ENCODE measurements around the gene TNFAIP1. TPM values are rescaled to one million over a fixed set of nuclear protein-coding genes. Genes with fewer than 3 reads are reported as not detected.

TNFAIP1 gene
- total RNA-seq, 1 experiment from 2014 or later: 27.5 TPM

- Histone ChIP-seq H3K36me3 (ENCODE audit: low read depth, low read length) (no peaks in the 10 kb centered on the region; the same call in none of the 2 replicates), H3K27ac (ENCODE audit: low read length) (no peak overlapping the region), H3K9me3 (ENCODE audit: low read length) (no peaks in the 10 kb centered on the region), H3F3A (ENCODE audit: low read length, unreplicated experiment) (no peaks in the 10 kb centered on the region), H3K27me3 (ENCODE audit: low read length) (no peaks in the 10 kb centered on the region), H4K20me1 (ENCODE audit: low read length) (no peaks in the 10 kb centered on the region), H3K9ac (ENCODE audit: low read length) (no peak overlapping the region), H3K9me2 (replicated peaks; ENCODE audit: low read length) (no peaks in the 10 kb centered on the region), H3K4me1 (ENCODE audit: insufficient read depth, low read length) (no peaks in the 10 kb centered on the region), H3K79me2 (ENCODE audit: low read length) (no peaks in the 10 kb centered on the region), H3K4me3 (ENCODE audit: low read length) (no peak overlapping the region), H3K4me2 (ENCODE audit: low read length) (no peak overlapping the region), H2AFZ (ENCODE audit: low read length) (no peak overlapping the region)
- ChIA-PET POLR2A (ENCODE audit: unreplicated experiment) (interaction anchor here (0.6 kb wide), 1 partner anchor 9 kb away, joined by 8 read pairs; no protein-coding TSS in a partner anchor), CTCF (interaction anchor here (0.7 kb wide), 1 partner anchor 24 kb away, joined by 3 read pairs; the partner anchor contains the start of gene VTN)
- DNase-seq: no peak
- TF ChIP-seq EZH2phosphoT487 (IDR thresholded peaks at IDR 0.05; ENCODE audit: borderline replicate concordance, low read length) (no peak), CTCF (conservative IDR thresholded peaks at IDR 0.05; ENCODE audit: low read depth, low read length) (no peak), EZH2 (IDR thresholded peaks at IDR 0.05; ENCODE audit: low read length, unreplicated experiment) (no peak)
- no peak for ATAC-seq
- intact Hi-C loops (cut with micrococcal nuclease): no loop called here
- BruUV-seq (replicated peaks): no TSS peak
Measured at GRCh38 chr17:28394337-28395116, 59.0 kb downstream of the TNFAIP1 start.

- Histone ChIP-seq H3K4me2 (ENCODE audit: low read length) (no peak overlapping the region), H3K9ac (ENCODE audit: low read length) (no peak overlapping the region), H3K27ac (ENCODE audit: low read length) (no peak overlapping the region), H3K79me2 (ENCODE audit: low read length) (no peaks in the 10 kb centered on the region), H3K9me3 (ENCODE audit: low read length) (no peaks in the 10 kb centered on the region), H4K20me1 (ENCODE audit: low read length) (no peaks in the 10 kb centered on the region), H3K36me3 (ENCODE audit: low read depth, low read length) (no peaks in the 10 kb centered on the region; the same call in 1 of the 2 replicates), H2AFZ (ENCODE audit: low read length) (no peak overlapping the region), H3K4me1 (ENCODE audit: insufficient read depth, low read length) (no peaks in the 10 kb centered on the region), H3K4me3 (ENCODE audit: low read length) (no peak overlapping the region), H3F3A (ENCODE audit: low read length, unreplicated experiment) (no peaks in the 10 kb centered on the region), H3K9me2 (replicated peaks; ENCODE audit: low read length) (no peaks in the 10 kb centered on the region), H3K27me3 (ENCODE audit: low read length) (no peaks in the 10 kb centered on the region)
- ATAC-seq: no peak
- DNase-seq: no peak
- ChIA-PET POLR2A (ENCODE audit: unreplicated experiment) (interaction anchor here (0.6 kb wide), 1 partner anchor 10 kb away, joined by 8 read pairs; no protein-coding TSS in a partner anchor), CTCF (interaction anchor here (0.7 kb wide), 1 partner anchor 25 kb away, joined by 3 read pairs; the partner anchor contains the start of gene VTN)
- intact Hi-C loops (cut with micrococcal nuclease): no loop called here
- no TSS peak for BruUV-seq (replicated peaks)
- TF ChIP-seq EZH2phosphoT487 (IDR thresholded peaks at IDR 0.05; ENCODE audit: borderline replicate concordance, low read length): no peak
- TF ChIP-seq CTCF (conservative IDR thresholded peaks at IDR 0.05; ENCODE audit: low read depth, low read length): no peak
- no peak for TF ChIP-seq EZH2 (IDR thresholded peaks at IDR 0.05; ENCODE audit: low read length, unreplicated experiment)
Measured at GRCh38 chr17:28395426-28395825, 59.9 kb downstream of the TNFAIP1 start.

- intact Hi-C loops (cut with micrococcal nuclease): no loop called here
- no TSS peak for BruUV-seq (replicated peaks)
- no peak for ATAC-seq
- Histone ChIP-seq H2AFZ (ENCODE audit: low read length) (no peak overlapping the region), H3K9me2 (replicated peaks; ENCODE audit: low read length) (no peaks in the 10 kb centered on the region), H3F3A (ENCODE audit: low read length, unreplicated experiment) (no peaks in the 10 kb centered on the region), H3K27me3 (ENCODE audit: low read length) (no peaks in the 10 kb centered on the region), H3K36me3 (ENCODE audit: low read depth, low read length) (no peaks in the 10 kb centered on the region), H3K4me1 (ENCODE audit: insufficient read depth, low read length) (no peaks in the 10 kb centered on the region), H3K4me2 (ENCODE audit: low read length) (no peak overlapping the region), H3K27ac (ENCODE audit: low read length) (no peak overlapping the region), H4K20me1 (ENCODE audit: low read length) (no peaks in the 10 kb centered on the region), H3K9me3 (ENCODE audit: low read length) (no peaks in the 10 kb centered on the region), H3K9ac (ENCODE audit: low read length) (no peak overlapping the region), H3K79me2 (ENCODE audit: low read length) (no peaks in the 10 kb centered on the region), H3K4me3 (ENCODE audit: low read length) (no peak overlapping the region)
- POLR2A ChIA-PET (ENCODE audit: unreplicated experiment): no interaction called here
- CTCF ChIA-PET: no interaction called here
- no peak for TF ChIP-seq CTCF (conservative IDR thresholded peaks at IDR 0.05; ENCODE audit: low read depth, low read length)
- no peak for TF ChIP-seq EZH2phosphoT487 (IDR thresholded peaks at IDR 0.05; ENCODE audit: borderline replicate concordance, low read length)
- TF ChIP-seq EZH2 (IDR thresholded peaks at IDR 0.05; ENCODE audit: low read length, unreplicated experiment): no peak
- no peak for DNase-seq
Measured at GRCh38 chr17:28395968-28396367, 60.4 kb downstream of the TNFAIP1 start.

All from PC-3 (cell line).